Neural progenitor cell (in vitro differentiated cells): ENCODE measurements around the gene SEC63.
"Not testable (repeated sequence)": the region's sequence is repeated elsewhere in the genome, so short reads cannot be mapped to it uniquely, and the experiment has no call there.

ENCODE experiments used
- CTCF ChIP-seq: fragments of 200-600 bp; sonication (generic); IDR thresholded peaks from 2 replicates; pipeline ENCODE4 v1.5.1; 2017; ENCODE audit warnings: antibody characterized with exemption, mild to moderate bottlenecking
- EZH2 ChIP-seq: fragments of 200-600 bp; sonication (generic); IDR thresholded peaks from 2 replicates; pipeline ENCODE4 v1.6.1; 2017; ENCODE audit warnings: antibody characterized with exemption, mild to moderate bottlenecking, moderate library complexity

GRCh38 chr6:107860963-107861362 lies 97.0 kb downstream of the SEC63 start:
- TF ChIP-seq CTCF, EZH2: not testable (repeated sequence)
